ENCODE results near the gene GALNT14. TPM values are rescaled to one million over a fixed set of nuclear protein-coding genes. Genes with fewer than 3 reads are reported as not detected.

GALNT14 gene
- total and polyA plus RNA-seq, 2 of the 8 experiments (the other 6 are each of a cell fraction or from before 2014, with no cell fraction given): 13.0 to 13.7 TPM

GRCh38 chr2:30871980-30872789 is 266.1 kb downstream of the GALNT14 start:
- H3K23ac ChIP-seq (ENCODE audit: insufficient read length): no peak overlapping the region
- no peak overlapping the region for H4K91ac ChIP-seq (replicated peaks; ENCODE audit: insufficient read length, low read length)
- H4K5ac ChIP-seq (ENCODE audit: insufficient read length, low read depth, low read length): no peak overlapping the region
- no peak for TF ChIP-seq MAX (IDR thresholded peaks at IDR 0.05)
- no peak for TF ChIP-seq SP2 (IDR thresholded peaks at IDR 0.05; ENCODE audit: low read length)
- no peak for TF ChIP-seq TEAD4 (IDR thresholded peaks at IDR 0.05; ENCODE audit: low read depth, low read length)
- TF ChIP-seq ATF2 (IDR thresholded peaks at IDR 0.05; ENCODE audit: low read length): no peak
- no peak for TF ChIP-seq POLR2AphosphoS5 (IDR thresholded peaks at IDR 0.05; ENCODE audit: low read depth, low read length)
- no peak for TF ChIP-seq SAP30 (IDR thresholded peaks at IDR 0.05; ENCODE audit: insufficient read depth, insufficient replicate concordance, low read length)
- TF ChIP-seq GTF2F1 (IDR thresholded peaks at IDR 0.05; ENCODE audit: borderline replicate concordance, low read depth, low read length): no peak
- no peak for TF ChIP-seq SIN3A (conservative IDR thresholded peaks at IDR 0.05 in 1 of 2, IDR thresholded peaks at IDR 0.05 in 1 of 2; ENCODE audit: low read depth in 1 of 2, low read length in 2 of 2)
- H3K23me2 ChIP-seq (ENCODE audit: low read depth, low read length): no peaks in the 10 kb centered on the region
- peak overlapping the region; percentile 70; the same call in 1 of the 2 replicates for H2AFZ ChIP-seq (ENCODE audit: low read length)
- peak in 1 of 2 experiments; percentile 23 for DNase-seq (ENCODE audit: low read depth in 1 of 2, low spot score in 2 of 2)
- H3K4me3 ChIP-seq (ENCODE audit: extremely low read depth in 1 of 4, insufficient read depth in 2 of 4, low read depth in 3 of 4, low read length in 4 of 4): no peak overlapping the region
- H3K79me1 ChIP-seq (ENCODE audit: low read depth, low read length): no peaks in the 10 kb centered on the region
- no peak overlapping the region for H2BK12ac ChIP-seq (ENCODE audit: low read depth, low read length)
- H3K27me3 ChIP-seq (replicated peaks in 1 of 4; ENCODE audit: control insufficient read depth in 3 of 4, extremely low read depth in 1 of 4, insufficient read depth in 3 of 4, low read length in 3 of 4): no peaks in the 10 kb centered on the region; a peak in 1 of 7 replicates
- H3K4me1 ChIP-seq (replicated peaks in 1 of 4; ENCODE audit: control insufficient read depth in 3 of 4, insufficient read depth in 4 of 4, low read length in 3 of 4): peaks cover 0 to 9% (median 0%) of the 10 kb centered on the region in 4 experiments; a peak in 2 of 7 replicates
- FAIRE-seq: no peak
- H4K20me1 ChIP-seq (replicated peaks in 1 of 2; ENCODE audit: control insufficient read depth in 1 of 2, insufficient read depth in 2 of 2, low read length in 2 of 2): no peaks in the 10 kb centered on the region
- H2BK120ac ChIP-seq (replicated peaks; ENCODE audit: low read depth, low read length): no peak overlapping the region
- no peak overlapping the region for H2BK15ac ChIP-seq (ENCODE audit: low read length)
- no peak overlapping the region for H2AK5ac ChIP-seq (ENCODE audit: low read depth, low read length)
- no peak overlapping the region for H4K8ac ChIP-seq (ENCODE audit: extremely low read depth, insufficient read depth, low read length)
- no peak overlapping the region for H3K9ac ChIP-seq (replicated peaks in 1 of 4; ENCODE audit: extremely low read depth in 1 of 4, low read depth in 3 of 4, low read length in 3 of 4)
- ChIA-PET POLR2A (ENCODE audit: partially characterized antibody) (no interaction called here), CTCF (ENCODE audit: partially characterized antibody) (interaction anchor here (0.8 to 2.2 kb wide), 11 partner anchors 8 to 299 kb away, joined by 3 to 24 read pairs (median 4); no protein-coding TSS in a partner anchor)
- H3K4me2 ChIP-seq (ENCODE audit: insufficient read depth in 1 of 2, low read depth in 2 of 2, low read length in 2 of 2): no peak overlapping the region
- no peak overlapping the region for H2BK20ac ChIP-seq (ENCODE audit: low read length)
- no peak overlapping the region for H3K56ac ChIP-seq (replicated peaks; ENCODE audit: insufficient read length, low read depth, low read length)
- 67% methylated on average over 6 of the region's 6 CpGs; no CpG with 5 or more reads in 1 of the 2 experiments for WGBS, 2 experiments (ENCODE audit: extremely low coverage in 1 of 2, insufficient coverage in 1 of 2, insufficient read length in 1 of 2, insufficient replicate concordance in 2 of 2, low coverage in 1 of 2, low lambda C conversion rate in 2 of 2, missing lambda C conversion rate in 1 of 2)
- no peak overlapping the region for H3K27ac ChIP-seq (ENCODE audit: low read depth, low read length)
- no peaks in the 10 kb centered on the region for H3K36me3 ChIP-seq (ENCODE audit: control insufficient read depth in 2 of 4, insufficient read depth in 4 of 4, low read length in 3 of 4)
- no peak overlapping the region for H2BK5ac ChIP-seq (ENCODE audit: low read depth, low read length)
- H3K14ac ChIP-seq (ENCODE audit: insufficient read length): no peak overlapping the region
- peak overlapping the region; percentile 32; the same call in 1 of the 2 replicates for H3K18ac ChIP-seq (ENCODE audit: extremely low read depth, low read length)
- no peaks in the 10 kb centered on the region for H3K79me2 ChIP-seq (ENCODE audit: control insufficient read depth in 1 of 2, insufficient read depth in 2 of 2, low read length in 2 of 2)
- H3K9me3 ChIP-seq (ENCODE audit: insufficient read depth in 2 of 2, low read depth in 1 of 2, low read length in 1 of 2): peaks cover 0 to 3% of the 10 kb centered on the region in 2 experiments; a peak in 1 of 4 replicates
- no peak overlapping the region for H3K4ac ChIP-seq (replicated peaks; ENCODE audit: insufficient read length, low read depth, low read length)

All from H1 (cell line).